NCI-H748 (cell line): Measurements from ENCODE around the gene HSD17B14.
"Not testable (repeated sequence)": the region's sequence is repeated elsewhere in the genome, so short reads cannot be mapped to it uniquely, and the experiment has no call there.

Experiments used
- DNase-seq: peaks from one replicate; lab custom pipeline; 2025; ENCODE audit not compliant: unreplicated experiment; lab: John Stamatoyannopoulos, UW

HSD17B14 gene

DNA sequence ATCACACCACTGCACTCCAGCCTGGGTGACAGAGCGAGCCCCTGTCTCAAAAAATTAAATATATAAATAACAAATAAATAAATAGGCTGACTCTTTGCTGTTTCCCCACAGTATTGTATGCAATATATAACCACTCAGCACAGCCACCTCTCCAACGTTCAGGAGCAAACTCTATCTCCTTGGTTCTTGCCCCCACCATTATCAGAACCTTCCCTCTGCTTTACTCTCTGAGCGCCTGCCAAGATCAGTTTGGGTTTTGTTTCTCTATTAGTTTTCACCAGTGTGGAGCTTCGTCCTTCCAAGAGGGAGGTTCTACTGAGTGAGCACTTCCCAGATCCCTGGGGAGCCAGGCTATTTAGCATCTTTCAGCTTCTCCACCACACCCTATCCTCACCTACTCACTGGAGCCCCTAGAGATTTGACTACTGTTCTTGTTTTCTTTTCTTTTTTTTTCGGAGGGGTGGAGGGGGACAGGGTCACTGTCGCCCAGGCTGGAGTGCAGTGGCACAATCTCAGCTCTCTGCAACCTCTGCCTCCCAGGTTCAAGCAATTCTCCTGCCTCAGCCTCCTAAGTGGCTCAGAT lies 68.0 kb downstream of the HSD17B14 start:
- not testable (repeated sequence) for DNase-seq

DNA sequence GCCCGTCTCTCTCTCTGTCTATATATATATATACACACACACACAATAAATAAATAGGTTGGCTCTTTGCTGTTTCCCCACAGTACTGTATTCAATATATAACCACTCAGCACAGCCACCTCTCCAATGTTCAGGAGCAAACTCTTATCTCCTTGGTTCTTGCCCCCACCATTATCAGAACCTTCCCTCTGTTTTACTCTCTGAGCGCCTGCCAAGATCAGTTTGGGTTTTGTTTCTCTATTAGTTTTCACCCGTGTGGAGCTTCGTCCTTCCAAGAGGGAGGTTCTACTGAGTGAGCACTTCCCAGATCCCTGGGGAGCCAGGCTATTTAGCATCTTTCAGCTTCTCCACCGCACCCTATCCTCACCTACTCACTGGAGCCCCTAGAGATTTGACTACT lies 70.5 kb downstream of the HSD17B14 start:
- DNase-seq = not testable (repeated sequence)
